ENCODE data around the gene FBXL13.
"Not testable (repeated sequence)": the region's sequence is repeated elsewhere in the genome, so short reads cannot be mapped to it uniquely, and the experiment has no call there.

The FBXL13 gene

DNA sequence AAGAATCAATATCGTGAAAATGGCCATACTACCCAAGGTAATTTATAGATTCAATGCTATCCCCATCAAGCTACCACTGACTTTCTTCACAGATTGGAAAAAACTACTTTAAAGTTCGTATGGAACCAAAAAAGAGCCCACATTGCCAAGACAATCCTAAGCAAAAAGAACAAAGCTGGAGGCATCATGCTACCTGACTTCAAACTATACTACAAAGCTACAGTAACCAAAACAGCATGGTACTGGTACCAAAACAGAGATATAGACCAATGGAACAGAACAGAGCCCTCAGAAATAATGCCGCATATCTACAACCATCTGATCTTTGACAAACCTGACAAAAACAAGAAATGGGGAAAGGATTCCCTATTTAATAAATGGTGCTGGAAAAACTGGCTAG lies 53.7 kb downstream of the FBXL13 start:
- not testable (repeated sequence) for DNase-seq

DNA sequence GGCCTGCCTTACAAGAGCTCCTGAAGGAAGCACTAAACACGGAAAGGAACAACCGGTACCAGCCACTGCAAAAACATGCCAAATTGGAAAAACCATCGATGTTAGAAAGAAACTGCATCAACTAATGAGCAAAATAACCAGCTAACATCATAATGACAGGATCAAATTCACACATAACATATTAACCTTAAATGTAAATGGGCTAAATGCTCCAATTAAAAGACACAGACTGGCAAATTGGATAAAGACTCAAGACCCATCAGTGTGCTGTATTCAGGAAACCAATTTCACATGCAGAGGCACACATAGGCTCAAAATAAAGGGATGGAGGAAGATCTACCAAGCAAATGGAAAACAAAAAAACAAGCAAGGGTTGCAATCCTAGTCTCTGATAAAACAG lies 56.3 kb downstream of the FBXL13 start:
- DNase-seq: not testable (repeated sequence)

DNA sequence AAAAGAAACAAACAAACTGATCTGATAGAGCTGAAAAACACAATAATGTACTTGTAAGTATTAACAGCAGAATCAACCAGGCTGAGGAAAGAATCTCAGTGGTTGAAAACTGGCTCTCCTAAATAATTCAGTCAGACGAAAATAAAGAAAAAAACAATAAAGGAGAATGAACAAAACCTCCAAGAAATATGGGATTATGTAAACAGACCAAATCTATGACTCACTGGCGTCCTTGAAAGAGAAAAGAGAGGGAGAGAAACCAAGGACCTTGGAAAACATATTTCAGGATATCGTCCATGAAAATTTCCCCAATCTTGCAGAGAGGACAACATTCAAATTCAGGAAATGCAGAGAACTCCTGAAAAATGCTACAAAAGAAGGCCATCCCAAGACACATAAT lies 62.9 kb downstream of the FBXL13 start:
- no peak for DNase-seq

DNA sequence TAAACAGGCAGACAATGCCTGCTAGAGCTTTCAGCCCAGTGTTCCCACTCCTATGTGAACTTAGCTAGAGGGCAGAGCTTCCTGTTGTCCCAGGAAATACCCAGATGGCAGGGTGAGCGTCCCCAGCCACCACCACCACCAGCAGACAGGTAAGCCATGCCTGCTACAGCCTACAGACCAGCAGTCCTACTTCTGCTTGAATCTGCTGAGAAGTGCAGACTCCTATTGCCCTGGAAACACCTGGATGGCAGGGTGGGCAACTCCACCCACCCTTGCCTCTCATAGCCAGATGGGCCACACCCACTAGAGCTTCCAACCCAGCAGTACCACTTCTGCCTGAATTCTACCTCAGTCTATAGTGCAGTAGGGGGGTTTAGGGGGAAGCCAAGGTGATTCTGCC lies 64.4 kb downstream of the FBXL13 start:
- DNase-seq: no peak

DNA sequence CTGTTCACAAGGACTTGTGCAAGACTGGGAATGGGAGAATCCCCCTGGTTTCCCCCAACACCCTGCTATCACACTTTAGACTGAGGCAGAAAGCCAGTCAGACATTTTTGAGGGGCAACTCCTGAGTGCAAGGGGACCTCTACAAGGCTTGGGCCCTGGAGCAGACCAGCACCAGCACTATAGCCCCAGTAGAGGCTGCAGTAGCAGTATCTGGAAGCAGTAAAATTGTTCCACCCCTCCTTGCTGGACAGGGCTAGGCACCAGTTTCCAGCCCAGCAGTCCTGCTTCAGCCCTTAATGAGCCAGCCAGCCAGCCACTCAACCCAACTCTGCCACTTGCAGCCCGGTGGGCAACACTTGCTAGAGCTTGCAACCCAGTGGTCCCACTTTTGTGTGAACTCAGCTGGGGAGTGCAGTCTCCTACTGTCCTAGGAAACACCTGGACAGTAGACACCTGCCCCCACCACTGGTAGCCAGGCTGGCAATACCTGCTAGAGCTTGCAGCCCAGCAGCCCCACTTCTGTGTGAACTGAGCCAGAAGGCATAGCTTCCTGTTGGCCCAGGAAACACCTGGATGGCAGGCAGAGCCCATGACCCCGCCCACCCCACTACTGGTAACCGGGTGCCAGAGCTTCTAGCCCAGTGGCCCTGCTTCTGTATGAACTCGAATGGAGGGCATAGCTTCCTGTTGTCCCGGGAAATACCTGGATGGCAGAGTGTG lies 65.0 kb downstream of the FBXL13 start:
- DNase-seq: no peak

DNA sequence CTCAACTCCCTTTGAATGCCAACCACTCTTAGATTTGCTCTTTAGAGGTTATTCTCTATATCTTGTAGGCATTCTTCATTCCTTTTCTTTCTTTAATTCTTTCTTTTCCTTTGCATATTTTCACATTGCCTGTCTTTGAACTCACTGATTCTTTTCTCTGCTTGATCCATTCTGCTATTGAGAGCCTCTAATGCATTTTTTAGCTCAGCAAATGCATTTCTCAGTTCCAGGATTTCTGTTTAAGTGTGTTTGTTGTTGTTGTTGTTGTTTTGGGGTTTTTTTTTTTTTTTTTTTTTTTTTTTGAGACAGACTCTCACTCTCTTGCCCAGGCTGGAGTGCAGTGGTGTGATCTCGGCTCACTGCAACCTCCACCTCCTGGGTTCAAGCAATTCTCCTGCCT lies 71.6 kb downstream of the FBXL13 start:
- DNase-seq: no peak

DNA sequence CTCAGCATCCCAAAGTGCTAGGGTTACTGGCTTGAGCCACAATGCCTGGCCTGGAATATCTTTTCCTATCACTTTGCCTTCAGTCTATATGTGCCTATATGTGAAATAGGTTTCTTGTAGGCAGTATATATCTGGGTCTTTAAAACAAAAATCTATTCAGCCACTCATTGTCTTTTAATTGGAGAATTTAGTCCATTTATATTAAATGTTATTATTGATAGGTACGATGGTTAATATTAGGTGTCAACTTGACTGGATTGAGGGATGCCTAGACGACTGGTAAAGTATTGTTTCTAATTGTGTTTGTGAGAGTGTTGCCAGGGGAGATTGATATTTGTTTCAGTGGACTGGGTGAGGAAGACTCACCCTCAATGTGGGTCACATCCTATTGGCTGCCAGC lies 73.4 kb downstream of the FBXL13 start:
- no peak for DNase-seq

DNA sequence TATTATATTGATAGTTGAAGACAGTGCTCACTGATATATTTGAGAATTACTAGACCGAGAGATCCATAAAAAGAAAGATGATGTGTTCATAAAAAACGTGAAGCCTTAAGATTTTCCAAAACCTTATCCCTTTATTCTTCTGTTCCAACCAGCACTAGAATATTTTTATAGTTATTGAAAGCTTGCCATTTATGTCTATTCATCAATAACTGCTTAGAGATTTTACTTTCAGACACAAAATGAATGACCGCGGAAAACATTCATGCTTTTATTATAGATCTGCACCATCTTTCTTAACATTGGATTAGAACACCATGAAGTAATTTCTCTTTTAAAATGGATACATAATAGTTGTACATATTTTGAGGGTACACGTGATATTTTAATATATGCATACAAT lies 77.6 kb downstream of the FBXL13 start:
- DNase-seq: no peak

DNA sequence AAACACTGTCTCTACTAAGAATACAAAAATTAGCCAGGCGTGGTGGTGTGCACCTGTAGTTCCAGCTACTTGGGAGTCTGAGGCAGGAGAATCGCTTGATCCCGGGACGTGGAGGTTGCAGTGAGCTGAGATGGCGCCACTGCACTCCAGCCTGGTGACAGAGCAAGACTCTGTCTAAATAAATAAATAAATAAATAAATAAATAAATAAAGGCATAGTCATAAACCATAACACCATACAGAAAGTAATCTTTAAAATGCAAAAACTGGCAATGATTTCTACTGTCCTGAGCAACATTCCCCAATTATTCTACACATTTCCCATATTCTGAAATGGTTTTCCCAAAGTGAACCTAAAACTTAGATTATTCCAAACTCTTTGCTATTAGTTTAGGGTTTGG lies 79.0 kb downstream of the FBXL13 start:
- not testable (repeated sequence) for DNase-seq

DNA sequence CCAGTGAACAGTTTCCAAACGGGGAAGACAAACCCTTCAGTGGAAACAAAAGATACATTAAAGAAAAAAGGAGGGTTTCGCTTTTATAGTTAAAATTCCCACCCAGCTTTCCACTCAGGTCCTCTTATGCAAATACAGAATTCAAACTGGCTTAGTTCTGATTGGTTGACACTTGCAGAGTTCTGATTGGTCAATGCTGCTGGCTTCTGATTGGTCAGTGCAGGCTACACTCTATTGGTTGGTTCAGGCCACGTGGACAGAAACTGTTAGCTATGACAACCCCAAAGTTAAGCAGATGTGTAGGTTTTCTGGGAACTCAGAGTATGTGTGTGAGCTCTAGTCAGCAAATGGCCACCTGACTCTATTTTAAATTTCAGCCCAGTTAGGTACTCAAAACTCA lies 80.0 kb downstream of the FBXL13 start:
- DNase-seq: no peak

DNA sequence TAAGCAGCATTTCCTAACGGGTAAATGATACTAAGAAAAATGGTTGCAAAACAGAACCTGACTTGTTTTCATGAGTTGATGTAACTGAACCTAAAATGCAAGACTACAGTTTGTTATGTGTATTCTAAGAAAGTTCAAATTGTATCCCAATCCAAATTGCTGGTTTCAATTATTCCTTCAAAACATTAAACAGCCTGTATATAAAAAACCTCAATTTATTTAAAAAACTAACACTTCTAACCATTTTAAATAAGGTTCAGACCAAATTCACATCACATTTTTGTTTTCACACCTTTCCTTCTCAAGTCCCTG lies 80.9 kb downstream of the FBXL13 start:
- no peak for DNase-seq

DNA sequence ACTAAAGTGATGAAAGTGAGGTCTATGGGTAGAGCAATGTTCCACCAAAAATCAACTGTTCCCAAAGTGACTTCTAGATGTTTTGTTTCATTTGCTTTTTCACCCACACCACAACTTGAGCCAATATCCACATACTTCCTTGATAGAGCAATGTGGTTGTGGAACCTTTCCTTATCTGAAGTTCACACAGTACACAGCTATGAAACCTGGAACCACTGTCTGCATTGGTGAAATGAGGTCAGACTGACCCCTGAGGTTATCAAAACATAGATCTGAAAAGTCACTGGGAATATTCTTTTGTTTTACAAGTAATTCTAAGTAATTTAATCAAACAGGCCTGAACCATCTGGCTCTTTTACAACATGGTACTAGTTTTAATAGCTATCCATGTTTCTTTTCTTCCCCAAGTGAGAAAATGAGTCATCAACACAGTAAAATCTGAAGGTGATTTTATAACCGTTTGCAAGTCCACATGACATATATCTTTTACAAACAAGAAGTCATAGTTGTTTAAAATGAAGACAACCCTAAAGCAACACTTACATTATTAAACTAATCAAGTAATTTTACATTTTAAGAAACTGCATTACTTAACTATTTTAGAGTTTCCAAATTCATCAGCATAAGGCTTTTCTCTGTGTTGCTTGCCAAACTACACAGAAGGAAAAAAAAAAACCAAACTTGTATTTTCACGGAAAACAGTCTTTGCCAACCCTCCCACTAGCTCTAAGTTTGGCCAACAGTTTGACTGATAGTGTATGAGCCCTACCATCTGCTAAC lies 81.5 kb downstream of the FBXL13 start:
- DNase-seq: no peak

DNA sequence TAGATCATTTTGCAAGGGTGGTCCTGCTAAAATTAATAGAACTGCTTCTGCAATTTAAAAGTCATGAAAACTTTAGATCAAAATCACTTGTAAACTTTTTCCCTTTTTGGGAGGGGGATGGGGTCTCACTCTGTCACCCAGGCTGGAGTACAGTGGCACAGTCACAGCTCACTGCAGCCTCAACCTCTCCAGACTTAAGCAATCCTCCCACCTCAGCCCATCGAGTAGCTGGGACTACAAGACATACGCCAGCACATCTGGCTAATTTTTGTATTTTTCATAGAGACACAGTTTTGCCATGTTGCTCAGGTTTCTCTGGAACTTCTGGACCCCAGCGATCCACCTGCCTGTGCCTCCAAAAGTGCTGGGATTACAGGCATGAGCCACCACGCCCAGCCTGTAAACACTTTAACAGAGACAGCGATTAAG lies 82.1 kb downstream of the FBXL13 start:
- DNase-seq: no peak

DNA sequence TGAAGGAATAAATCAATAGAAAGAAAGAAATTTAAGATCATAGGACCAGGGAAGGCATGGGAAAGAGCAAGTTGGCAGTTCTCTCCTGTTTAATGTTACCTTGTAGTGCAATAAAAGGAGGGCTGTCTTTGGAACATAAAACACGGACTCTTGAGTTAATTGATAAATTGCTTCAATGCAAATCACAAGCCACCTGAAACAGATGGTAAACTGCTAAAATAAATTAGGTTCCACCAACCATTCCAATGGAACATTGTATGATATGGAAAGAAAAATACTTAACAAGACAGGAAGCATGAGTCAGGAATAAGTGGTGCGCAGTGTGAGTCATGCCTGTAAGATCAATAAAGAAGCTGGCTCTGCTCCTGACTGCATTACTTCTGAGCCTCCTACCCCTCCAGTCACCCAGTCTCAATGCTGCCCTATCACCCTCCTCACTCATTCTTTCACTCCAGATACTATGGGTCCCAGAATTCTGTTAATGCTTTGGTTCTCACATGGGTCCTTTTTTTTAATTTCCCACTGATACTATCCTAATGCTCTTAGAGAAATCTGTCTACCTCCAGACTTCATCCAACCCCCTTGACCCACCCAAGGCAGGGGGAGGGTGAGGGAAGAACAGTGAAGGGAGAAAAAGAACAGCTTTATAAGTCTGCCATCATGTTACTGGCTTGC lies 82.9 kb downstream of the FBXL13 start:
- no peak for DNase-seq

DNA sequence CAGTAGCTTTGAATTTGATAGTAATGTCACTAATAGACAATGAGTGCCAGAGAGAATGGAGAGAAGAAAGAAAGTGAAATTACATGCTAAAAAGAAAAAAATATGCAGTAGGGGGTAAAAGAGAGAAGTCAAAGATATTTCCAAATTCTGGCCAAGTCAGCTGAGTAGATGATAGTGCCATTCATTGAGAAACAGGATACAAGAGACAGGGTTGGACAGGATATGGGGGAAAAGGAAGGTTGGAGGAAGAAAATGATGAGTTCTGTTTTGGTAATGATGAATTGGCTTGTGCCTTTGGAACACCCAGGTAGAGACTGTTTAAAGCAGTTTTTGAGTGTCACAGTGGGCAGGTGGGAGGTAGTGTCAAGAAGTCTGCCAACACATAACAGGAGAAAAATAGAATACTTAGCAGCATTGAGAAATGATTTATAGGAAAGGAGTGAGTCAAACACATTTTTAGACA lies 83.5 kb downstream of the FBXL13 start:
- DNase-seq: no peak

DNA sequence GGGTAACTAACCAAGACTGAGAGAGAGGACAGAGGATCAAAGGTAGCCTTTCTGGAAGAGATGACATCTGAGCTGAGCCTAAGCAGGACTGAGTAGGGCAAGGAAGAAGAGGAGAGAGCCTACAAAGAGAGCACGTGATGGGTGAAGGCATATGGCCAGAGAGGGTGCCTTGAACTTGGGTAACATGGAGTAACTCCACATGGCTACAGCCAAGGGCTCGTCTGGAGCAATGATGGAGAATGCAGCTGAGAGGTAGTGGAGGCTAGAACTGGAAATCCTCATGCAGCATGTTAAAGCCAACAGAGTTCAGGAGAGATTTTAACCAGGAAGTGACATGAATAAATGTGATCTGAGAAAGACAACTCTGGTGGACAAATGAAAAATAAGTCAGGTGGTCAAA lies 84.0 kb downstream of the FBXL13 start:
- DNase-seq: no peak

DNA sequence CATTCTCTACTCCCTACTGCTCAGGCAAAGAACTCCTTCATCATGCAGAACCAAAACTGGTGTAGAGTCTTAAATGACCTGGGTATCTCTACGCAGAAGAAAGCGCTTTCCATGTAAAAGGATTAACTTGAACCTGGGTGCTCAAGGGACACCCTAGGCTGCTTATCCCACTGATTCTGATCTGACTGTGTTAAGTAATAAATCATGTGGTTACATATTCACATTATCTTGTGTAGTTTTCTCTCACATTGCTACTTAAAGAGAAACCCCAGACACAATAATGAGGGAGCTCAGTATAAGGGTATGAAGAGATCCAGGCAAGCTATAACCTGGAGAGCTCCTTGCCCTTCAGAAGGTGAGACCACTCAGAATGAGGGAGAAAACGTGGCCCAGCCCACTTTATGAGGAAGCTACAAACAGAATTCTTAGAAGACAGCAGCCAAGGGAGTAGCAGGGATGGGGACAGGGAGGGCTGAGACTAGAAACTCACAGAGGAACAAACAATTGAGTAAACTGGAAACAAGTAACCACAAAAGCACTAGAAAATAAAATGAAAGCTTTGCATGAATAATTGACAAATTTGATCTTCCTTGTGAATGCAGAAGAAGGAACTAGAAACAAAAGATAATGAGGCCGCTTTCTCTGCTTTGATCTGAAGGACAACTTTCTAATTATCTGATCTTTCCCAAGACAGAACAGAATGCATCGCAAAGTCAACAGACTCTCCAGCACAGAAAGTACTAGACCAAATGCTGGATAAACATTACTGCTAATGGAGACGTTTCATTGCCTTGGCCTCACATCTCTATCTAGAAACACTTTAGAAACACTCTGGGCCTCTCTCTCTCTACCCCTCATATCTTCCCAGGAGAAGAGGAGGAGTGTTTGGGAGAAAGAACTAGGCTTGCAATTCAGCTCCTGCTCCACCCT lies 85.7 kb downstream of the FBXL13 start:
- no peak for DNase-seq

DNA sequence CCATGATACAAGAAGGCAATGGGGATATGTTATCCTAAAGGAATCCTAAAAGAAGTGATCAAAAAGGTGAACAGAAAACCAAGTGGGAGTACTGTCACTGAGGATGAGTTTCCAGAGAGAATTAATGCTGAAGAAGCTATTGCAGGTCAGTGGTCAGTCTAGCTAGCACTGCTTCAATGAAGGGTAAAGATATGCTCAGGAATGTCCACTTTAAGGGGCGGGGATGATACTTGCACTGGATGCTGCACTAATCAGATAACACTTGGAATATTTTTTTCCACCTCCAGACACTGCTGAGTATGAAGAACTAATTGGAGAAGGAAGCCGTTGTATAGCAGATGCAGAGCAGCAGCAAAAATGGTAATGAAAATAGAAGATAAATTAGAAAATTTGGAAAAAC lies 86.5 kb downstream of the FBXL13 start:
- no peak for DNase-seq

DNA sequence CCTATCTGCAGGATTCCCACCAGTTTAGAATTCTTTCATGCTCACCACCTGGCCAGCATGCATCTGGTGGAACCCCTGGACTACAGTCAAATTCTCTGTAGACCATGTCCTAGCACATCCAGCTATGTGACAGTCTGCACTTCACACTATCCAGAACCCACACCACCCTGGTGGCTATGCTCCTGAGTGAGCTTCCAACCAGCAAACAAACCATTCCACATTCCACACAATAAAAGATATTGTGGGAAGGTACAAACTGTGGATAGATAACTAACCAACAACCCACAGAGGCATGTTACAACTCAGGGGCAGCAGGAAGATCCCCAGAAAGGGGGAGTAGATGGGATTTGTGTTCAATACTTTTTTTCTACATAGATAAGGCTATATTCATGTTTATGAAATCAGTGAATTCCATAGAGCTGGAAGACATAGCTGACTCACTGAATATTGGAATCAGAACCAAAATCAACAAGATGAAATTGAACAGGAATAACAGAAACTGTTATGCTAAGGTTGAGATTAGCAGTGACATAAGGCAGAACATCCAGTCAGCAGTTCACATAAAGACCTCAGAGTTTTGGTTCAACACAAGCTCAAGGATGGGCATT lies 89.3 kb downstream of the FBXL13 start:
- DNase-seq: no peak

DNA sequence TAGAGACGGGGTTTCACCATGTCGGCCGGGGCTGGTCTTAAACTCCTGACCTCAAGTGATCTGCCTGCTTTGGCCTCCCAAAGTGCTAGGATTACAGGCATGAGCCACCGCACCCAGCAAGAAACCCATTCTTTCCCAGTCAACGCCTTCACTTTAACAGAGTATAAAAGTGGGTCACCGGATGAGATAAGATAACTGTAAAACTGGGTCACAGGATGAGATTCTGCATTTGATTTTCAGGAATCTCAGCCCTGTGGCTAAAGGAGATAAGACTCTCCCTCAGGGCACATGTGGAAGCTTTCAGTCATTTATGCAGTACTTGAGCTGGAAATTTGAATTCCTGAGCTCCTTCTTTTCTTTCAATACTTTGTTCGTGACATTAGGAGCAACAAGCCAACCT lies 91.0 kb downstream of the FBXL13 start:
- DNase-seq: no peak

DNA sequence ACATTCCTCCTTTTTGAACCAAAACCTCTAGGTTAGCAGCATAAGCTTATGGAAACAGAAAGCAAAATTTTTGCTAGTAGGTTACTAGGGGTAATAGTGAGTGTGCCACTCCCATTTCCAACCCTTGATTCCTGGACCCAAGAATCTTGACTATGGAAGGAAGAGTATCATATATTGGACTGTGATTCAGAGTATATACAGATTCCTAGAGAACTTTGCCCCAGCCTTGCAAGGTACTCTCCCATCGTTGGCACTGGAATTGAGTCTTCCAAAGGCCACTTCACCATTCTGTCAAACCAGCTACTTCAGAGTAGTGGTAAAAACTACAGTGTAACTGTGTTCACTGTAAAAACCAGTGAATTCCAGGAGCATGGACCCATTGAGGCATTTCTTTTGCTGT lies 92.4 kb downstream of the FBXL13 start:
- DNase-seq: no peak

DNA sequence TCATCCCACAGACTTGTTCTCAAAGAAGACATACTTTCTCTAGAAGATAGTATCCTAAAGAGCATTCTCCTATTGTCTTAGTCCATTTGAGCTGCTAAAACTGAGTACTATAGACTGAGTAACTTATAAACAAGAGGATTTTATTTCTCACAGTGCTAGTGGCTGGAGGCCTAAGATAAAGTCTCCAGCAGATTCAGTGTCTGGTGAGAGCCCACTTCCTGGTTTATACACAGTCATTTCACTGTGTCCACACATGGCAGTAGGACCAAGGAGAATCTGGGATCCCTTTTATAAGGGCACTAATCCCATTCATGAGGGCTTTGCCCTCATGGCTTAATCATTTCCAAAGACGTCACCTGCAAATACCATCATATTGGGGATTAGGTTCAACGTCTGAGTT lies 93.1 kb downstream of the FBXL13 start:
- DNase-seq: no peak

DNA sequence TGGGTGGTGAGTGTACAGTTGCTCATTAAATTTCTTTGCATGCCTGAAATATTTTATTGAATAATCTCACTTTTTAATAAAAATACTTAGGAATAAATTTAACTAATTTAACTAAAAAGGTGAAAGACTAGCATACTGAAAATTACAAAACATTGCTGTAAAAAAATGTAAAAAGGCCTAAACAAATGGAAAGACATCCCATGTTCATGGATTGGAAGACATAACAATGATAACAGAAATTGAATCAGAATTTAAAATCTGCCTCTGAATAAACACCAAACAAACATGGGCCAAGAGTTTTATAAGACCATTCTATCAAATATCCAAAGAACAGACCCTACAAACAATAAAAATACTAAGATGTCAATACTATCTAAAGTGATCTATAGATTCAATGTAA lies 94.9 kb downstream of the FBXL13 start:
- no peak for DNase-seq

Data from CD4-positive, alpha-beta T cell treated with Interleukin-10 for 1 hour (primary cell).